ENCODE results near the gene PHLDB3. TPM values are rescaled to one million over a fixed set of nuclear protein-coding genes. Genes with fewer than 3 reads are reported as not detected.

PHLDB3 gene
- total and polyA plus RNA-seq, 2 of the 13 experiments (the other 11 are each of a cell fraction or from before 2014, with no cell fraction given) = 11.3 to 14.5 TPM

DNA sequence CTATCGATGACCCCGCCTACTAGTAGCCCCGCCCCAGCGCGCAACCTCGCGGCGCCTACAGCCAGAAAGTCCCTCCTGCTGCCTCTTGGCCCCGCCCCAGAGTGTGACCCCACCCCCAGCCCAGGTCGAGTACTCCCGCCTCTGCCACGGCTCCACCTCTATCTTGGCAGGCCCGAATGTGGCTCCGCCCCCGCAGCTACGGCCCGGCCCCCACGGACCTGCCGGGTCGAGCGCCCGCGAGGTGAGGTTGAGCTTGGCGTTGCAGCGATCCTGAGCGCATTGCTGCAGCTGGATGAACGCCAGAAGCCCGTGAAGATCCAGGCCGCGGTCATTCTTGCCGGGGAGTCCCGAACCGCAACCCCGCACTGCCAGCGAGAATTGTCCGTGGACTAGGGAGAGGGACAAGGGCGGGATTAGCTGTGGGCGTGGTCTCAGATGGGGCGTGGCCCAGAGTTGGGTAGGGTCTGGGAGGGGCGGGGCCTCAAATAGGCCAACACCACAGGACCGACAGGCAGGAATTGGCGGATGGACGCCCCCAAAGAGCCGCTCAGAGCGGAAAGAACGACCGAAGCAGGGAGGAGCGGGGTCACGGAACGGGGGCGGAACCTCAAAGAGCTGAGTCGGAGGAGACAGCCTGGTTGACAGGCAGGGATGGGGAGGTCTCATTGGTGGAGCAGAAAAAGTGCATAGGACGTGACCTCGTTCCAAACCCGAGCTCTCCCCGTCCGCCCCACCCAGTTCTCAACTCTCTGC lies 41.0 kb downstream of the PHLDB3 start (continued):
- TF ChIP-seq LCORL (IDR thresholded peaks at IDR 0.05) (no peak), LCORL (CRISPR knock-in tag; IDR thresholded peaks at IDR 0.05) (0 out of 2 replicates have a peak, but pooled peaks have one; percentile 52), KDM5A (IDR thresholded peaks at IDR 0.05; ENCODE audit: borderline replicate concordance, low read length) (0 out of 2 replicates have a peak, but pooled peaks have one; percentile 19), PHF8 (CRISPR knock-in tag; IDR thresholded peaks at IDR 0.05) (peak; percentile 59), ZBTB8A (CRISPR knock-in tag; IDR thresholded peaks at IDR 0.05; ENCODE audit: borderline replicate concordance, low read depth) (no peak), ZBTB21 (CRISPR knock-in tag; IDR thresholded peaks at IDR 0.05) (no peak), ZNF709 (CRISPR knock-in tag; IDR thresholded peaks at IDR 0.05) (peak; percentile 37; the same call in 1 of the 2 replicates), ZKSCAN8 (CRISPR knock-in tag; IDR thresholded peaks at IDR 0.05; ENCODE audit: borderline replicate concordance) (no peak), SP140L (CRISPR knock-in tag; IDR thresholded peaks at IDR 0.05; ENCODE audit: borderline replicate concordance) (no peak), AKAP8 (CRISPR knock-in tag; IDR thresholded peaks at IDR 0.05) (peak; percentile 34; the same call in 1 of the 2 replicates), NCOA2 (CRISPR knock-in tag; IDR thresholded peaks at IDR 0.05) (no peak), TAF15 (IDR thresholded peaks at IDR 0.05; ENCODE audit: low read depth, low read length, poor library complexity, severe bottlenecking) (no peak), ZNF543 (CRISPR knock-in tag; IDR thresholded peaks at IDR 0.05) (0 out of 2 replicates have a peak, but pooled peaks have one; percentile 26), ISX (CRISPR knock-in tag; conservative IDR thresholded peaks at IDR 0.05) (no peak), ZFY (CRISPR knock-in tag; IDR thresholded peaks at IDR 0.05) (peak; percentile 54), NR3C1 (CRISPR knock-in tag; IDR thresholded peaks at IDR 0.05) (no peak), POLR2A (IDR thresholded peaks at IDR 0.05; ENCODE audit: insufficient read depth in 1 of 2, low read depth in 2 of 2, low read length in 2 of 2) (peak in 1 of 2 experiments; percentile 47; a peak in 2 of 4 replicates)
- TF ChIP-seq, protein P1, sequence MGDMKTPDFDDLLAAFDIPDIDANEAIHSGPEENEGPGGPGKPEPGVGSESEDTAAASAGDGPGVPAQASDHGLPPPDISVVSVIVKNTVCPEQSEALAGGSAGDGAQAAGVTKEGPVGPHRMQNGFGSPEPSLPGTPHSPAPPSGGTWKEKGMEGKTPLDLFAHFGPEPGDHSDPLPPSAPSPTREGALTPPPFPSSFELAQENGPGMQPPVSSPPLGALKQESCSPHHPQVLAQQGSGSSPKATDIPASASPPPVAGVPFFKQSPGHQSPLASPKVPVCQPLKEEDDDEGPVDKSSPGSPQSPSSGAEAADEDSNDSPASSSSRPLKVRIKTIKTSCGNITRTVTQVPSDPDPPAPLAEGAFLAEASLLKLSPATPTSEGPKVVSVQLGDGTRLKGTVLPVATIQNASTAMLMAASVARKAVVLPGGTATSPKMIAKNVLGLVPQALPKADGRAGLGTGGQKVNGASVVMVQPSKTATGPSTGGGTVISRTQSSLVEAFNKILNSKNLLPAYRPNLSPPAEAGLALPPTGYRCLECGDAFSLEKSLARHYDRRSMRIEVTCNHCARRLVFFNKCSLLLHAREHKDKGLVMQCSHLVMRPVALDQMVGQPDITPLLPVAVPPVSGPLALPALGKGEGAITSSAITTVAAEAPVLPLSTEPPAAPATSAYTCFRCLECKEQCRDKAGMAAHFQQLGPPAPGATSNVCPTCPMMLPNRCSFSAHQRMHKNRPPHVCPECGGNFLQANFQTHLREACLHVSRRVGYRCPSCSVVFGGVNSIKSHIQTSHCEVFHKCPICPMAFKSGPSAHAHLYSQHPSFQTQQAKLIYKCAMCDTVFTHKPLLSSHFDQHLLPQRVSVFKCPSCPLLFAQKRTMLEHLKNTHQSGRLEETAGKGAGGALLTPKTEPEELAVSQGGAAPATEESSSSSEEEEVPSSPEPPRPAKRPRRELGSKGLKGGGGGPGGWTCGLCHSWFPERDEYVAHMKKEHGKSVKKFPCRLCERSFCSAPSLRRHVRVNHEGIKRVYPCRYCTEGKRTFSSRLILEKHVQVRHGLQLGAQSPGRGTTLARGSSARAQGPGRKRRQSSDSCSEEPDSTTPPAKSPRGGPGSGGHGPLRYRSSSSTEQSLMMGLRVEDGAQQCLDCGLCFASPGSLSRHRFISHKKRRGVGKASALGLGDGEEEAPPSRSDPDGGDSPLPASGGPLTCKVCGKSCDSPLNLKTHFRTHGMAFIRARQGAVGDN (CRISPR knock-in tag; IDR thresholded peaks at IDR 0.05) = peak; percentile 64; the same call in 1 of the 2 replicates
- TF ChIP-seq, protein P2, sequence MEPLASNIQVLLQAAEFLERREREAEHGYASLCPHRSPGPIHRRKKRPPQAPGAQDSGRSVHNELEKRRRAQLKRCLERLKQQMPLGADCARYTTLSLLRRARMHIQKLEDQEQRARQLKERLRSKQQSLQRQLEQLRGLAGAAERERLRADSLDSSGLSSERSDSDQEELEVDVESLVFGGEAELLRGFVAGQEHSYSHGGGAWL (CRISPR knock-in tag; IDR thresholded peaks at IDR 0.05) = no peak
- TF ChIP-seq, protein P3, sequence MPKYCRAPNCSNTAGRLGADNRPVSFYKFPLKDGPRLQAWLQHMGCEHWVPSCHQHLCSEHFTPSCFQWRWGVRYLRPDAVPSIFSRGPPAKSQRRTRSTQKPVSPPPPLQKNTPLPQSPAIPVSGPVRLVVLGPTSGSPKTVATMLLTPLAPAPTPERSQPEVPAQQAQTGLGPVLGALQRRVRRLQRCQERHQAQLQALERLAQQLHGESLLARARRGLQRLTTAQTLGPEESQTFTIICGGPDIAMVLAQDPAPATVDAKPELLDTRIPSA (CRISPR knock-in tag; IDR thresholded peaks at IDR 0.05; ENCODE audit: borderline replicate concordance) = no peak
- TF ChIP-seq, protein P4, sequence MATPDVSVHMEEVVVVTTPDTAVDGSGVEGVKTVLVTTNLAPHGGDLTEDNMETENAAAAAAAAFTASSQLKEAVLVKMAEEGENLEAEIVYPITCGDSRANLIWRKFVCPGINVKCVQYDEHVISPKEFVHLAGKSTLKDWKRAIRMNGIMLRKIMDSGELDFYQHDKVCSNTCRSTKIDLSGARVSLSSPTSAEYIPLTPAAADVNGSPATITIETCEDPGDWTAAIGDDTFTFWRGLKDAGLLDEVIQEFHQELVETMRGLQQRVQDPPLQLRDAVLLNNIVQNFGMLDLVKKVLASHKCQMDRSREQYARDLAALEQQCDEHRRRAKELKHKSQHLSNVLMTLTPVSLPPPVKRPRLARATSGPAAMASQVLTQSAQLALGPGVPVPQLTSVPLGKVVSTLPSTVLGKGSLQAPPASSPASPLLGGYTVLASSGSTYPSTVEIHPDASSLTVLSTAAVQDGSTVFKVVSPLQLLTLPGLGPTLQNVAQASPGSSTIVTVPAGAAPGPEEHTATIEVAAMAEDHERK (CRISPR knock-in tag; IDR thresholded peaks at IDR 0.05; ENCODE audit: low read depth) = no peak
- TF ChIP-seq, protein P5, sequence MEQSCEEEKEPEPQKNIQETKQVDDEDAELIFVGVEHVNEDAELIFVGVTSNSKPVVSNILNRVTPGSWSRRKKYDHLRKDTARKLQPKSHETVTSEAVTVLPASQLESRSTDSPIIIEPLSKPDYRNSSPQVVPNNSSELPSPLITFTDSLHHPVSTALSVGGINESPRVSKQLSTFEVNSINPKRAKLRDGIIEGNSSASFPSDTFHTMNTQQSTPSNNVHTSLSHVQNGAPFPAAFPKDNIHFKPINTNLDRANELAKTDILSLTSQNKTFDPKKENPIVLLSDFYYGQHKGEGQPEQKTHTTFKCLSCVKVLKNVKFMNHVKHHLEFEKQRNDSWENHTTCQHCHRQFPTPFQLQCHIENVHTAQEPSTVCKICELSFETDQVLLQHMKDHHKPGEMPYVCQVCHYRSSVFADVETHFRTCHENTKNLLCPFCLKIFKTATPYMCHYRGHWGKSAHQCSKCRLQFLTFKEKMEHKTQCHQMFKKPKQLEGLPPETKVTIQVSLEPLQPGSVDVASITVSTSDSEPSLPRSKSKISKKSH (CRISPR knock-in tag; IDR thresholded peaks at IDR 0.05; ENCODE audit: borderline replicate concordance) = no peak
